ENCODE measurements around the gene ARHGAP11B.
"Not testable (repeated sequence)": the region's sequence is repeated elsewhere in the genome, so short reads cannot be mapped to it uniquely, and the experiment has no call there.

Gene ARHGAP11B

GRCh38 chr15:30621342-30621741 lies 4.6 kb upstream of the ARHGAP11B start:
- H3K4me1 ChIP-seq; H3K36me3 ChIP-seq (replicated peaks in 1 of 2; ENCODE audit: insufficient read depth in 1 of 2, low read depth in 2 of 2); H3K9me3 ChIP-seq; ATAC-seq; H3K27me3 ChIP-seq; H3K4me3 ChIP-seq; H3K27ac ChIP-seq; intact Hi-C loops (cut with DNase I): not testable (repeated sequence)
- peak in 3 of 7 experiments; percentile 7 to 24 (median 10) for TF ChIP-seq CTCF (IDR thresholded peaks at IDR 0.05)
- peak in 1 of 4 donors; percentile 11 for DNase-seq
- 5% methylated on average over 1 of the region's 3 CpGs; no CpG with 5 or more reads in 1 of the 2 donors for WGBS, 2 donors

- H3K4me3 ChIP-seq = peak overlapping the region; percentile 20 to 43
- DNase-seq; H3K9me3 ChIP-seq; intact Hi-C loops (cut with DNase I); ATAC-seq; H3K4me1 ChIP-seq; H3K27me3 ChIP-seq; H3K36me3 ChIP-seq (replicated peaks in 1 of 2; ENCODE audit: insufficient read depth in 1 of 2, low read depth in 2 of 2): not testable (repeated sequence)
- 0 to 1% methylated on average over 3 to 12 of the region's 22 CpGs for WGBS, 2 donors
- peak overlapping the region in 3 of 4 donors; percentile 66 to 87 (median 79) for H3K27ac ChIP-seq
Observed at GRCh38 chr15:30626194-30626565, 252 bp downstream of the ARHGAP11B start.

- H3K27me3 ChIP-seq; intact Hi-C loops (cut with DNase I); H3K9me3 ChIP-seq; DNase-seq; H3K27ac ChIP-seq; ATAC-seq; H3K36me3 ChIP-seq (replicated peaks in 1 of 2; ENCODE audit: insufficient read depth in 1 of 2, low read depth in 2 of 2); H3K4me1 ChIP-seq: not testable (repeated sequence)
- peak overlapping the region in 1 of 2 donors; percentile 20 for H3K4me3 ChIP-seq
- WGBS, 2 donors = 0% methylated on average over 1 to 20 of the region's 20 CpGs
Observed at GRCh38 chr15:30626632-30627031, 704 bp downstream of the ARHGAP11B start.

GRCh38 chr15:30650012-30650929 lies 24.3 kb downstream of the ARHGAP11B start:
- Histone ChIP-seq H3K36me3 (replicated peaks in 1 of 2; ENCODE audit: insufficient read depth in 1 of 2, low read depth in 2 of 2) (no peaks in the 10 kb centered on the region), H3K27ac (no peak overlapping the region), H3K9me3 (no peaks in the 10 kb centered on the region), H3K27me3 (no peaks in the 10 kb centered on the region), H3K4me1 (no peaks in the 10 kb centered on the region), H3K4me3 (no peak overlapping the region)
- WGBS, 2 donors = 76 to 93% methylated on average over 5 of the region's 5 CpGs
- no peak for ATAC-seq
- DNase-seq = no peak
- TF ChIP-seq POLR2A (IDR thresholded peaks at IDR 0.05) (no peak), CTCF (IDR thresholded peaks at IDR 0.05) (no peak)
- intact Hi-C loops (cut with DNase I) = no loop called here

- H3K4me3 ChIP-seq; H3K9me3 ChIP-seq; ATAC-seq; H3K4me1 ChIP-seq; H3K36me3 ChIP-seq (replicated peaks in 1 of 2; ENCODE audit: insufficient read depth in 1 of 2, low read depth in 2 of 2); intact Hi-C loops (cut with DNase I); DNase-seq; H3K27ac ChIP-seq; H3K27me3 ChIP-seq: not testable (repeated sequence)
- WGBS, 2 donors = 28 to 45% methylated on average over 1 of the region's 1 CpG
- TF ChIP-seq CTCF (IDR thresholded peaks at IDR 0.05) = peak in 6 of 7 experiments; percentile 17 to 73 (median 42)
Observed at GRCh38 chr15:30661154-30661553, 35.2 kb downstream of the ARHGAP11B start.

GRCh38 chr15:30669621-30670020 lies 43.7 kb downstream of the ARHGAP11B start:
- 77 to 88% methylated on average over 4 of the region's 4 CpGs for WGBS, 2 donors
- intact Hi-C loops (cut with DNase I) = not testable (repeated sequence)
- peak in 1 of 4 donors; percentile 10 for DNase-seq

More at GRCh38 chr15:30669621-30670020, 43.7 kb downstream of the ARHGAP11B start:
- H3K4me3 ChIP-seq; ATAC-seq; H3K9me3 ChIP-seq; H3K4me1 ChIP-seq; H3K27ac ChIP-seq; H3K27me3 ChIP-seq; H3K36me3 ChIP-seq (replicated peaks in 1 of 2; ENCODE audit: insufficient read depth in 1 of 2, low read depth in 2 of 2): not testable (repeated sequence)
